Right lobe of liver (tissue), 6 donors: ENCODE results near the gene SGCG. TPM values are rescaled to one million over a fixed set of nuclear protein-coding genes. Genes with fewer than 3 reads are reported as not detected.
"Not testable (repeated sequence)": the region's sequence is repeated elsewhere in the genome, so short reads cannot be mapped to it uniquely, and the experiment has no call there.

ENCODE experiments used
- ATAC-seq, 4 donors: fragments of 200-7000 bp; cut with Tn5 transposase; one replicate each; pipeline ENCODE4 v1.9.1; 2020; ENCODE audit warnings: mild to moderate bottlenecking in 4 of 4, moderate library complexity in 4 of 4
- DNase-seq, 3 donors: peaks; one replicate each; pipeline ENCODE4 v3.0.0-alpha.2; 2020
- H3K27ac ChIP-seq, 3 donors: fragments of 200-600 bp; one replicate each; pipeline ENCODE4 v1.8.0; 2022
- H3K27me3 ChIP-seq, 2 donors: fragments of 200-600 bp; one replicate each; pipeline ENCODE4 v1.8.0; 2022
- H3K36me3 ChIP-seq, 4 donors: fragments of 200-600 bp; sonication (generic) in 1 of 4; one replicate each; pipeline versions ENCODE4 v1.5.1 to v1.8.0; 2017 to 2022; ENCODE audit warnings: control low read depth in 1 of 4
- H3K4me1 ChIP-seq, 4 donors: fragments of 200-600 bp; sonication (generic) in 1 of 4; one replicate each; pipeline versions ENCODE4 v1.5.1 to v1.8.0; 2017 to 2022; ENCODE audit warnings: control low read depth in 1 of 4
- H3K4me3 ChIP-seq, 3 donors: fragments of 200-600 bp; one replicate each; pipeline ENCODE4 v1.8.0; 2022
- H3K9me3 ChIP-seq, 4 donors: fragments of 200-600 bp; sonication (generic) in 1 of 4; one replicate each; pipeline versions ENCODE4 v1.5.1 to v1.8.0; 2017 to 2022; ENCODE audit warnings: control low read depth in 1 of 4
- POLR2A ChIP-seq: fragments of 450-650 bp; IDR thresholded peaks from one replicate; pipeline ENCODE4 v1.6.1; 2017; ENCODE audit warnings: antibody characterized with exemption, mild to moderate bottlenecking
- whole genome bisulfite sequencing: methylation state at CpG from one replicate; pipeline ENCODE4 v1.1.6; 2018; ENCODE audit warnings: low coverage, low lambda C conversion rate; ENCODE audit not compliant: insufficient coverage; ENCODE audit errors: missing lambda C conversion rate; 5-methylcytosine and 5-hydroxymethylcytosine counted together
- intact Hi-C, 2 donors: fragments of 100-400 bp; cut with DNase I; formaldehyde crosslinking; loops; one replicate each; pipeline versions ENCODE4 v1.11.2 to v1.14.1; 2022
- total RNA-seq, 6 experiments: library from RNA; depleted of rRNA in 2 of 6; stranded (reverse); fragments of >200 nt in 2 of 6; fragmentation: NEBNext Ultra II Directional in 3 of 6; extraction: Animal tissue kit (Norgen Biotek cat#: 25700) in 3 of 6; gene quantifications; one replicate each; pipeline versions ENCODE4 v1.1.0 to v1.2.4, GENCODE V29; 2016 to 2023
- TF ChIP-seq, protein P1 (sequence below), 4 donors: fragments of 200-600 bp in 3 of 4; fragments of 450-650 bp in 1 of 4; IDR thresholded peaks; one replicate each; pipeline versions ENCODE4 v1.5.1 to v1.8.0; 2016 to 2022; ENCODE audit warnings: antibody characterized with exemption in 4 of 4, mild to moderate bottlenecking in 2 of 4
- donor health status: DM: no; HTN: yes; CAD: no.
- donor health status: DM: no; HTN: no; CAD: no.
- donor health status: DM: no; HTN: no; CAD: no.
- donor health status: DM: no; HTN: yes; CAD: no.
- donor health status: DM: no; HTN: yes; CAD: no.

Gene SGCG
- total RNA-seq, 6 experiments from 2014 or later, result not detected

DNA sequence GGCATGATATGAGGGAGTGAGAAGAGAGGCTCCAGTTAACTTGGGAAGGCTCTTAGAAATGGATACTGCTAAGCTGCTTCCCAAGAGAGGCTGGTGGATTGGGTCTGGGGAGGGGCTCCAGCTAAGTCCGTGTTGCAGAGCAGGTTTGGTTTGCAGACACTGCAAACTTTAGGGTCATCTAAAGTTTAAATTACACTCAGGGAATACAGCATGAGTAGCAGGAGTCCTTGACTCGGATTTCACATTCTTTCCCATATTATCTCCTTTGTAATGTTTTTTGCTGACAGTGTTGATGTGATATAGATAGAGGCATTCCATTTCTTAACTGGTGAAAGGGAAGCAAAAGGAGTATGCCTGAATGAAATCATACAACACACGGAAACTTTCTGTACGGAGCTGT lies 31.9 kb downstream of the SGCG start:
- intact Hi-C loops, result no loop called here
- no peaks in the 10 kb centered on the region for H3K9me3 ChIP-seq
- H3K4me3 ChIP-seq, result no peak overlapping the region
- no peaks in the 10 kb centered on the region for H3K4me1 ChIP-seq
- TF ChIP-seq, protein P1, sequence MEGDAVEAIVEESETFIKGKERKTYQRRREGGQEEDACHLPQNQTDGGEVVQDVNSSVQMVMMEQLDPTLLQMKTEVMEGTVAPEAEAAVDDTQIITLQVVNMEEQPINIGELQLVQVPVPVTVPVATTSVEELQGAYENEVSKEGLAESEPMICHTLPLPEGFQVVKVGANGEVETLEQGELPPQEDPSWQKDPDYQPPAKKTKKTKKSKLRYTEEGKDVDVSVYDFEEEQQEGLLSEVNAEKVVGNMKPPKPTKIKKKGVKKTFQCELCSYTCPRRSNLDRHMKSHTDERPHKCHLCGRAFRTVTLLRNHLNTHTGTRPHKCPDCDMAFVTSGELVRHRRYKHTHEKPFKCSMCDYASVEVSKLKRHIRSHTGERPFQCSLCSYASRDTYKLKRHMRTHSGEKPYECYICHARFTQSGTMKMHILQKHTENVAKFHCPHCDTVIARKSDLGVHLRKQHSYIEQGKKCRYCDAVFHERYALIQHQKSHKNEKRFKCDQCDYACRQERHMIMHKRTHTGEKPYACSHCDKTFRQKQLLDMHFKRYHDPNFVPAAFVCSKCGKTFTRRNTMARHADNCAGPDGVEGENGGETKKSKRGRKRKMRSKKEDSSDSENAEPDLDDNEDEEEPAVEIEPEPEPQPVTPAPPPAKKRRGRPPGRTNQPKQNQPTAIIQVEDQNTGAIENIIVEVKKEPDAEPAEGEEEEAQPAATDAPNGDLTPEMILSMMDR (IDR thresholded peaks at IDR 0.05), result no peak
- no peak for TF ChIP-seq POLR2A
- H3K27me3 ChIP-seq, result no peaks in the 10 kb centered on the region
- WGBS, result 29% methylated on average over 4 of the region's 4 CpGs
- DNase-seq (no peak), ATAC-seq (no peak)
- no peaks in the 10 kb centered on the region for H3K36me3 ChIP-seq
- no peak overlapping the region for H3K27ac ChIP-seq

DNA sequence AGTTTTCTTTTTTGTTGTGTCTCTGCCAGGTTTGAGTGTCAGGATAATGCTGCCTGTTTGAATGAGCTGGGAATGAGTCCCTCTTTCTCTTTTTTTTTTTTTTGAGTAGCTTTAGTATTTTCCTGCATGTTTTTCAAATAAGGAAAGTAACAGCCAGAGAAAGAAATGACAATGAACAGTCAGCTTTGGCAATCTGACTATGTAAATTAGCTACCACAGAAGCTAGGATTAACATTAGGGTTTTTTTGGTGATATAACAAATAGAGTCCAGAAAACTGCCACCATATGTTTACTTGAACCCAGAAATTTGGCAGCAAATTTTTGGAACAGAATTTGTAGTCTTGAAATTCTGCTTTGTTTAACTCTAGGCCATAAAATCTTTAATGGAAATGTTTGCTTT lies 50.5 kb downstream of the SGCG start:
- DNase-seq, result no peak
- Histone ChIP-seq H3K36me3 (no peaks in the 10 kb centered on the region), H3K4me3 (no peak overlapping the region), H3K9me3 (no peaks in the 10 kb centered on the region), H3K27ac (no peak overlapping the region), H3K4me1 (no peaks in the 10 kb centered on the region), H3K27me3 (no peaks in the 10 kb centered on the region)
- TF ChIP-seq POLR2A, result no peak
- TF ChIP-seq, protein P1 (IDR thresholded peaks at IDR 0.05), result no peak
- intact Hi-C loops, result no loop called here
- ATAC-seq, result no peak

DNA sequence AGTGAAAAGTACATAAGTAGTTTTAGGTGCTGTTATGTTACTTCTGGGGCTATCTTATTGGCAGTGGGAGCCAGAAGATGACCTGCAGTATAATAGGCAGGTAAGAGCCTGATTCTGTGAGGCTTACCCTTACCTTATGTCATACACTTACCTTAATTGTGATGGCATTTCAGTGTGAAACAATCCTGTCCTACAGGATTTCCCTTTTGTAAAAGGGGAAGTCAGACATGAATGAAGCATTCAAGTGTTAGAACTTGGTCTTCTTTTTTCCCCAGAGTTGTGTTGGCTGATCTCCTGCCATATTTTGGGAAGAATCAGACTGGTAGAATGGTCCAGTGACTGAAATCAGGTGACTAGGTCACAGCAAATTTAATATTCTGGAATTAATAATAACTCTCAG lies 55.2 kb downstream of the SGCG start:
- H3K27ac ChIP-seq, result no peak overlapping the region
- H3K36me3 ChIP-seq, result no peaks in the 10 kb centered on the region
- no peaks in the 10 kb centered on the region for H3K9me3 ChIP-seq
- no peak for TF ChIP-seq POLR2A
- TF ChIP-seq, protein P1 (IDR thresholded peaks at IDR 0.05), result no peak
- no peaks in the 10 kb centered on the region for H3K27me3 ChIP-seq
- no peaks in the 10 kb centered on the region for H3K4me1 ChIP-seq
- DNase-seq (no peak), ATAC-seq (no peak)
- H3K4me3 ChIP-seq, result no peak overlapping the region
- intact Hi-C loops, result no loop called here

DNA sequence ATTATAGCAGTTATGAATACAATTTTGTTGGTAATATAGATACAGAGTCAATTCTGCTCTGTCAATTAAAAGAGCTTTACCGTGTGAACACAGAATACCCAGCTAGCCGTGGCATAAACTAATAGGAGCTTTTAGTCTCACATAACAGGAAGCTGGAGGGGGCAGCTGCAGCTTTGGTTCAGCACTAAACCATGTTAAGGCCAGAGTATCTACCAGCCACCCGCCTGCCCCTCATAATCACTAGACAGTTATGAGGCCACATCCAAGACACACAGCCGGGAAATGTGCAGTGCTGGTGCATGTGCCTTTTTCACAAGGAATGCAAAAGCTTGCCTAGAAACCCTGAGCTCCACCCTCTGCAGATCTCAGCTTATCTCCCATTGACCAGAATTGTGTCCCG lies 62.3 kb downstream of the SGCG start:
- TF ChIP-seq, protein P1 (IDR thresholded peaks at IDR 0.05), result no peak
- TF ChIP-seq POLR2A, result no peak
- no peak overlapping the region for H3K27ac ChIP-seq
- no peaks in the 10 kb centered on the region for H3K36me3 ChIP-seq
- 50% methylated on average over 3 of the region's 5 CpGs for WGBS
- ATAC-seq, result no peak
- H3K9me3 ChIP-seq, result no peaks in the 10 kb centered on the region
- no peak for DNase-seq
- no peaks in the 10 kb centered on the region for H3K4me1 ChIP-seq
- H3K27me3 ChIP-seq, result no peaks in the 10 kb centered on the region
- H3K4me3 ChIP-seq, result no peak overlapping the region
- intact Hi-C loops, result no loop called here

DNA sequence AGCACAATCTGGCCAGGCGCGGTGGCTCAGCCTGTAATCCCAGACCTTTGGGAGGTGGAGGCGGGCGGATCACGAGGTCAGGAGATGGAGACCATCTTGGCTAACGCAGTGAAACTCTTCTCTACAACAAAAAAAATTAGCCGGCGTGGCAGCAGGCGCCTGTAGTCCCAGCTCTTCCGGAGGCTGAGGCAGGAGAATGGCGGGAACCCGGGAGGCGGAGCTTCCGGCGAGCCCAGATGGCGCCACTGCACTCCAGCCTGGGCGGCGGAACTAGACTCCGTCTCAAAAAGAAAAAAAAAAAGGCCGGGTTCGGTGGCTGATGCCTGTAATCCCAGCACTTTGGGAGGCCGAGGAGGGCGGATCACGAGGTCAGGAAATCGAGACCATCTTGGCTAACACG lies 67.6 kb downstream of the SGCG start:
- H3K27ac ChIP-seq, ATAC-seq, H3K4me3 ChIP-seq, H3K36me3 ChIP-seq, DNase-seq, intact Hi-C loops, H3K4me1 ChIP-seq, H3K9me3 ChIP-seq, H3K27me3 ChIP-seq: not testable (repeated sequence)
- WGBS, result 91% methylated on average over 14 of the region's 26 CpGs
